ENCODE measurements around the gene RPS23.
A peak's percentile ranks its signal among the peaks of the same experiment; 100 is the strongest.

Gene RPS23

GRCh38 chr5:82314964-82315758 is 37.0 kb upstream of the RPS23 start:
- TF ChIP-seq, protein P1, sequence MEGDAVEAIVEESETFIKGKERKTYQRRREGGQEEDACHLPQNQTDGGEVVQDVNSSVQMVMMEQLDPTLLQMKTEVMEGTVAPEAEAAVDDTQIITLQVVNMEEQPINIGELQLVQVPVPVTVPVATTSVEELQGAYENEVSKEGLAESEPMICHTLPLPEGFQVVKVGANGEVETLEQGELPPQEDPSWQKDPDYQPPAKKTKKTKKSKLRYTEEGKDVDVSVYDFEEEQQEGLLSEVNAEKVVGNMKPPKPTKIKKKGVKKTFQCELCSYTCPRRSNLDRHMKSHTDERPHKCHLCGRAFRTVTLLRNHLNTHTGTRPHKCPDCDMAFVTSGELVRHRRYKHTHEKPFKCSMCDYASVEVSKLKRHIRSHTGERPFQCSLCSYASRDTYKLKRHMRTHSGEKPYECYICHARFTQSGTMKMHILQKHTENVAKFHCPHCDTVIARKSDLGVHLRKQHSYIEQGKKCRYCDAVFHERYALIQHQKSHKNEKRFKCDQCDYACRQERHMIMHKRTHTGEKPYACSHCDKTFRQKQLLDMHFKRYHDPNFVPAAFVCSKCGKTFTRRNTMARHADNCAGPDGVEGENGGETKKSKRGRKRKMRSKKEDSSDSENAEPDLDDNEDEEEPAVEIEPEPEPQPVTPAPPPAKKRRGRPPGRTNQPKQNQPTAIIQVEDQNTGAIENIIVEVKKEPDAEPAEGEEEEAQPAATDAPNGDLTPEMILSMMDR (IDR thresholded peaks at IDR 0.05; ENCODE audit: low read depth, low read length), result no peak
- no peak overlapping the region for H3K4me3 ChIP-seq (ENCODE audit: low read depth, low read length)

DNA sequence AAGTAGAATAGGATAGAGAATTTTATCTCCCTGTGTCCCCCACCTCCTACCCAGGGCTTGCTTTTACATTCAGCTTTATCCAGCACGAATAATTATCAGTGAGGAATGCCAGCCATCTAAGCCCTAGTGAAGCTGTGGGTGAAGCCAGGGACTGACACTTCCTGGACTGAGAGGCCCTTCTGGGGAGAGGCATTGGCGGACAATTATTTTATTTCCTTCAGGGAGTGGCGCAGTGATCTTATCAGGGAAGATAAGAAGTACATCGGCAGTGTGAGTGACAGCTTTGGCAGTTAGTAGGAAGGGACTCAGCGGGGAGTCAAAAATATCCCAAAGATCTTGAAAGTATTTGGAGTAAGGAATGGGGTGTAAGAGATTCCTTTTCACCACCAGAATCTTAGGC is 34.9 kb upstream of the RPS23 start:
- H3K4me3 ChIP-seq (ENCODE audit: low read depth, low read length), result no peak overlapping the region
- TF ChIP-seq, protein P1 (IDR thresholded peaks at IDR 0.05; ENCODE audit: low read depth, low read length), result no peak

- TF ChIP-seq, protein P1 (IDR thresholded peaks at IDR 0.05; ENCODE audit: low read depth, low read length), result peak; percentile 96
- no peak overlapping the region for H3K4me3 ChIP-seq (ENCODE audit: low read depth, low read length)
Observed at GRCh38 chr5:82312373-82312856, 34.3 kb upstream of the RPS23 start.

- H3K4me3 ChIP-seq (ENCODE audit: low read depth, low read length), result no peak overlapping the region
- TF ChIP-seq, protein P1 (IDR thresholded peaks at IDR 0.05; ENCODE audit: low read depth, low read length), result no peak
Observed at GRCh38 chr5:82309091-82309531, 31.0 kb upstream of the RPS23 start.

GRCh38 chr5:82308416-82308815 is 30.3 kb upstream of the RPS23 start:
- TF ChIP-seq, protein P1 (IDR thresholded peaks at IDR 0.05; ENCODE audit: low read depth, low read length), result no peak
- no peak overlapping the region for H3K4me3 ChIP-seq (ENCODE audit: low read depth, low read length)

GRCh38 chr5:82307451-82307850 is 29.3 kb upstream of the RPS23 start:
- H3K4me3 ChIP-seq (ENCODE audit: low read depth, low read length), result no peak overlapping the region
- TF ChIP-seq, protein P1 (IDR thresholded peaks at IDR 0.05; ENCODE audit: low read depth, low read length), result no peak

- TF ChIP-seq, protein P1 (IDR thresholded peaks at IDR 0.05; ENCODE audit: low read depth, low read length), result no peak
- H3K4me3 ChIP-seq (ENCODE audit: low read depth, low read length), result no peak overlapping the region
Observed at GRCh38 chr5:82306151-82306550, 28.0 kb upstream of the RPS23 start.

Measured in WI38 (cell line).